BLaER1 treated with 17β-estradiol and CSF1 and Interleukin-3, amounts not matched to agents 10 nM and 100 nM (cell line): Measurements from ENCODE around the gene KCNQ4.

ENCODE experiments used
- H3K27ac ChIP-seq, 11 experiments: shearing (Covaris generic); formaldehyde crosslinking; 2 replicates each; pipeline ENCODE4 v1.8.1; 2022
- H3K27me3 ChIP-seq, 11 experiments: shearing (Covaris generic); formaldehyde crosslinking; 2 replicates each; pipeline ENCODE4 v1.8.1; 2022
- H3K36me3 ChIP-seq, 11 experiments: shearing (Covaris generic); formaldehyde crosslinking; 2 replicates each; pipeline ENCODE4 v1.8.1; 2022
- H3K4me1 ChIP-seq, 10 experiments: shearing (Covaris generic); formaldehyde crosslinking; 2 replicates each; pipeline ENCODE4 v1.8.1; 2022
- H3K4me2 ChIP-seq, 11 experiments: shearing (Covaris generic); formaldehyde crosslinking; 2 replicates each; pipeline ENCODE4 v1.8.1; 2022
- H3K4me3 ChIP-seq, 10 experiments: shearing (Covaris generic); formaldehyde crosslinking; 2 replicates each; pipeline ENCODE4 v1.8.1; 2022
- H3K9ac ChIP-seq, 11 experiments: shearing (Covaris generic); formaldehyde crosslinking; 2 replicates each; pipeline ENCODE4 v1.8.1; 2022
- H3K9me3 ChIP-seq, 11 experiments: shearing (Covaris generic); formaldehyde crosslinking; replicated peaks in 1 of 11; 2 replicates each; pipeline ENCODE4 v1.8.1; 2022
- H4K20me1 ChIP-seq, 11 experiments: shearing (Covaris generic); formaldehyde crosslinking; 2 replicates each; pipeline ENCODE4 v1.8.1; 2022
- Cebpa-rat ChIP-seq, 11 experiments: shearing (Covaris generic); IDR thresholded peaks; 2 replicates each; pipeline ENCODE4 v1.8.1; 2022

Gene KCNQ4

GRCh38 chr1:40794974-40795715 is 11.6 kb downstream of the KCNQ4 start:
- Histone ChIP-seq H3K27me3 (no peaks in the 10 kb centered on the region), H3K4me2 (peak overlapping the region; percentile 64 to 87 (median 77)), H3K36me3 (no peaks in the 10 kb centered on the region), H3K4me3 (peak overlapping the region in 1 of 10 experiments; percentile 34; a peak in 3 of 20 replicates), H3K9me3 (no peaks in the 10 kb centered on the region), H3K27ac (no peak overlapping the region; a peak in 1 of 22 replicates), H3K9ac (peak overlapping the region in 5 of 11 experiments; percentile 28 to 50 (median 37); a peak in 7 of 22 replicates), H3K4me1 (peaks cover 36 to 76% (median 53%) of the 10 kb centered on the region in 10 experiments), H4K20me1 (peaks cover 0 to 8% (median 0%) of the 10 kb centered on the region in 11 experiments; a peak in 4 of 22 replicates)
- no peak for TF ChIP-seq Cebpa-rat (IDR thresholded peaks at IDR 0.05)

DNA sequence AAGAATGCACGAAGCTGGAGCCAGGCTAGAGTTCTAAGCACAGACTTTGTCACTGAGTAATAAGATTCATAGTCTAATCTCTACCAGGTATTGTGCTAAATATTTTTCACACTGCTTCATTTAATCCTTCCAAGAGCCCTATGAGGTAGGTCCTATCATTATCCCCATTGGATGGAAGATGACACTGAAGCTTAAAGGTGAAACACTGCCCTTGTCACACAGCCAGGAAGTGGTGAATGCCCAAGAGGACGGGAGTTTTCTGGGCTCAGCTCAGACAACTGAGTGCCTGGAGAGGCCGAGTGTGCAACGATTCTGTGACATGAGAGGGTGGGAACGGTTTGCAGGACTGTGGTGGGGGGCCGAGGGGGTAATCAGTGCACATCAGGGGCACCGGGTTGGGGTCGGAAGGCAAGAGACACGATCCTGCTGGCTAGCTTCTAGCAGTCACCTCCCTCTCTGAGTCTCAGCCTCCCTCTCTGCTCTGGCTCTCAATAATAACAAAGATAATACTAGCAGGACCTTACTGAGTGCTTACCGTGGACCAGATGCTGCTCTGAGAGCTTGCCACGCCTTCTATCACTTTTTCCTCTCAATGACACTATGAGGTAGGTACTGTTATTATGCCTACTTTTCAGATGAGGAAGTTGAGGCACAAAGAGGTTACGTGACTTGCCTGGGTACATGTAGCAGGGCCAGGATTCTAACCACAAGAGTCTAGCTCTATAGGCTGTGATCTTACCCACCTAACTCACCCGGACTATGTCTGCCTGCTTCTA is 12.4 kb downstream of the KCNQ4 start:
- Histone ChIP-seq H3K4me2 (peak overlapping the region; percentile 64 to 87 (median 77)), H3K27ac (peak overlapping the region in 6 of 11 experiments; percentile 12 to 51 (median 30); a peak in 7 of 22 replicates), H3K9me3 (no peaks in the 10 kb centered on the region), H3K36me3 (no peaks in the 10 kb centered on the region), H3K4me3 (peak overlapping the region in 1 of 10 experiments; percentile 34; a peak in 2 of 20 replicates), H3K27me3 (no peaks in the 10 kb centered on the region), H4K20me1 (peaks cover 0 to 6% (median 0%) of the 10 kb centered on the region in 11 experiments; a peak in 3 of 22 replicates), H3K9ac (peak overlapping the region in 7 of 11 experiments; percentile 28 to 50 (median 41); a peak in 10 of 22 replicates), H3K4me1 (peaks cover 36 to 81% (median 56%) of the 10 kb centered on the region in 10 experiments)
- no peak for TF ChIP-seq Cebpa-rat (IDR thresholded peaks at IDR 0.05)

- Histone ChIP-seq H3K4me1 (peaks cover 44 to 81% (median 58%) of the 10 kb centered on the region in 10 experiments), H3K9ac (peak overlapping the region in 8 of 11 experiments; percentile 14 to 54 (median 31); a peak in 12 of 22 replicates), H4K20me1 (no peaks in the 10 kb centered on the region), H3K9me3 (no peaks in the 10 kb centered on the region), H3K27me3 (no peaks in the 10 kb centered on the region), H3K4me3 (peak overlapping the region in 1 of 10 experiments; percentile 38; a peak in 1 of 20 replicates), H3K36me3 (no peaks in the 10 kb centered on the region), H3K27ac (peak overlapping the region in 9 of 11 experiments; percentile 42 to 75 (median 61); a peak in 18 of 22 replicates), H3K4me2 (peak overlapping the region; percentile 64 to 87 (median 77))
- no peak for TF ChIP-seq Cebpa-rat (IDR thresholded peaks at IDR 0.05)
These were observed 13.5 kb downstream of the KCNQ4 start for GRCh38 chr1:40796939-40797667.

DNA sequence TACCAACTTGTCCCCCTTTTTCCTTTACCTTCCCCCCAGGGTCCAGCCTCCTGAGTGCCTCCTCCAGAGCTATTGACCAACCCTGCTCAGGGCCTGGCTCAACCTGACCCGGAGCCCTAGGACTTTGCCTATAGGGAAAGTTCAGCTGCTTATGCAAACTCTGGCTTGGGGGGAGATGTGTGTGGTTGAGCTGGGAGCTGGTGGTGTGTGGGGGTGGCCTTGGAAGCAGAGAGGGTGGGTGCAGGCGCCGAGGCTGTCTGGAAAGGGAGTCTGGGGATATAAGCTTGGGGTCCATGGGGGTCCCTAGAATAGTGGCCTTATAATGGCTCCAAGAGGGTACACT is 14.1 kb downstream of the KCNQ4 start:
- TF ChIP-seq Cebpa-rat (IDR thresholded peaks at IDR 0.05): no peak
- Histone ChIP-seq H3K27ac (peak overlapping the region in 9 of 11 experiments; percentile 42 to 75 (median 61); a peak in 18 of 22 replicates), H3K9me3 (no peaks in the 10 kb centered on the region), H3K4me3 (0 out of 20 replicates have a peak overlapping the region, but pooled peaks of 1 of the 10 experiments have one; percentile 38), H3K36me3 (no peaks in the 10 kb centered on the region), H3K9ac (peak overlapping the region in 8 of 11 experiments; percentile 14 to 54 (median 31); a peak in 11 of 22 replicates), H3K4me1 (peaks cover 43 to 80% (median 59%) of the 10 kb centered on the region in 10 experiments), H4K20me1 (peaks cover 0 to 2% (median 0%) of the 10 kb centered on the region in 11 experiments; a peak in 1 of 22 replicates), H3K27me3 (no peaks in the 10 kb centered on the region), H3K4me2 (peak overlapping the region; percentile 64 to 87 (median 77))

DNA sequence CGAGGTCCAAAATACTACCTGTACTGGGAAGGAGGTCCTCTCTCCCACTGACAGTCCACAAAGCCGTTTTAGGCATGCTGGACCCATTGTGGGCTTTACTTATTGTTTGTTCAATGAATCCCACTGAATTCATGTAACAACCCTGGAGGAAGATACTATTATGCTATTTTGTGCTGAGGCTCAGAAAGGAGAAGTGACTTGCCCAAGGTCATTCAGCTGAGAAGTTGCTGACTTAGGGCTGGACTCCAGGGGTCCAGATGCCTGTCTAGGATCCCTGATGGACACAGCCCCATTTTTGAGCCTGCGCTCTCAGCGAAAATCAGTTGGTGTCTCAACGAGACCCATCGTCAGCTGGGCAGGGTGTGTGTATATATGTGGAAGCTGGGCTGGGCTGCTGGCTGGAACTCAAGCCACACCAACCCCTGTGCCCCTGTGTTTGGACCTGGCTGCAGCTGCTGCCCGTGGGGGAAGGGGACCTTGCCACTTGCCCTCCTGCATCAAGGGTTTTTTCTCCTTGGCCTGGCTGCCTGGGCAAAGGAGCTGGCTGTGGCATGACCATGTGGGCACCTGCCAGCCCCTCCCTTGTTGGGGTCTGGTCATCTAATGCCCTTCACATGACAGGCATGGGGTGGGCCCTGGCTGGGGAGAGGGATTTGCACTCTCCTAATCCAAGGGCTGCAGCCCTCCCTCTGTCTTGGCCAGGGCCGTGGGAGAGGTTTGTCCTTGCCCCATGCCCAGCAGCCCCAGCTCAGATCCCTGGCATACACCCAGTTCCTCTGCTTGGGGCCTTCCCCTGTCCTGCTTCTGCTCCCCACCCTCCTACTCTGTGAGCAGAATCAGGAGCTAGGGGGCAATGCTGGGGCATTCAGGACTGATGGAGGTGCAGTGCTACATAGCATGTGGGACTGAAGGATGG is 15.0 kb downstream of the KCNQ4 start:
- no peak overlapping the region for H3K4me3 ChIP-seq
- peaks cover 53 to 90% (median 69%) of the 10 kb centered on the region in 10 experiments for H3K4me1 ChIP-seq
- no peaks in the 10 kb centered on the region for H3K27me3 ChIP-seq
- H3K4me2 ChIP-seq: peak overlapping the region in 6 of 11 experiments; percentile 64 to 87 (median 77); a peak in 7 of 22 replicates
- H4K20me1 ChIP-seq: peaks cover 0 to 11% (median 0%) of the 10 kb centered on the region in 11 experiments; a peak in 4 of 22 replicates
- H3K9ac ChIP-seq: no peak overlapping the region
- no peaks in the 10 kb centered on the region for H3K36me3 ChIP-seq
- TF ChIP-seq Cebpa-rat (IDR thresholded peaks at IDR 0.05): no peak
- H3K9me3 ChIP-seq: no peaks in the 10 kb centered on the region
- peak overlapping the region in 3 of 11 experiments; percentile 65 to 75 (median 71); a peak in 3 of 22 replicates for H3K27ac ChIP-seq

GRCh38 chr1:40799351-40799867 is 15.8 kb downstream of the KCNQ4 start:
- Histone ChIP-seq H3K27ac (no peak overlapping the region), H3K4me2 (0 out of 22 replicates have a peak overlapping the region, but pooled peaks of 1 of the 11 experiments have one; percentile 70), H3K27me3 (no peaks in the 10 kb centered on the region), H3K9me3 (no peaks in the 10 kb centered on the region), H3K4me3 (no peak overlapping the region), H3K4me1 (peaks cover 61 to 92% (median 77%) of the 10 kb centered on the region in 10 experiments), H4K20me1 (peaks cover 0 to 13% (median 0%) of the 10 kb centered on the region in 11 experiments; a peak in 4 of 22 replicates), H3K36me3 (no peaks in the 10 kb centered on the region), H3K9ac (no peak overlapping the region)
- no peak for TF ChIP-seq Cebpa-rat (IDR thresholded peaks at IDR 0.05)

DNA sequence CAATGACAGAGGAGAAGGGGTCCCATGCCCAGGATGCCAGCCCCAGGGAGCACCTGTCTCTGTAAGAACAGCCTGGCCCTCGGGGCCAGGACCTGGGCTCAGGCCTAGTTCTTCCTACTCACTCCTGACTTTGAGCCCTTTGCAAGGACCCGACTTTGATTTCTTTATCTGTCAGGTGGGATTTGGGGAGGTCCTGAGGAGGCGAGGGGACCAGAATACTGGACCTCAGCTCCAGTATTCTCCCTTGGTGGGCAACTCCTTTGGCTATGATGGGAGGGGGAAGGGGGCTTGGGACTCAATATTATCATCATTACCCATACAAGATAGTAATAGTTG is 18.1 kb downstream of the KCNQ4 start:
- Histone ChIP-seq H3K27me3 (no peaks in the 10 kb centered on the region), H3K4me3 (peak overlapping the region; percentile 49 to 70 (median 56)), H3K4me1 (peaks cover 47 to 81% (median 63%) of the 10 kb centered on the region in 10 experiments), H3K36me3 (no peaks in the 10 kb centered on the region), H4K20me1 (peaks cover 0 to 13% (median 0%) of the 10 kb centered on the region in 11 experiments; a peak in 4 of 22 replicates), H3K27ac (peak overlapping the region in 10 of 11 experiments; percentile 55 to 77 (median 65); a peak in 19 of 22 replicates), H3K9ac (peak overlapping the region; percentile 52 to 79 (median 74); a peak in 21 of 22 replicates), H3K9me3 (no peaks in the 10 kb centered on the region), H3K4me2 (peak overlapping the region; percentile 77 to 98 (median 92))
- no peak for TF ChIP-seq Cebpa-rat (IDR thresholded peaks at IDR 0.05)
